Common myeloid progenitor, CD34-positive (primary cell): Measurements from ENCODE around the gene TLN1.

ENCODE experiments used
- CTCF ChIA-PET: fragments of 350-600 bp; sonication (Branson Sonifier 250); formaldehyde crosslinking; loops from one replicate; lab custom pipeline; 2021; ENCODE audit warnings: antibody characterized with exemption; lab: Charles Lee
- POLR2A ChIA-PET: fragments of 350-600 bp; sonication (Branson Sonifier 250); formaldehyde crosslinking; loops from one replicate; lab custom pipeline; 2021; ENCODE audit warnings: antibody characterized with exemption; lab: Charles Lee
- DNase-seq, 3 donors: peaks; one replicate each; pipeline versions ENCODE4 v3.0.0 to v3.0.0-alpha.2; 2013
- H3K27ac ChIP-seq, 2 experiments: 1 replicate in 1 of 2; 2 replicates in 1 of 2; pipeline ENCODE4 v1.7.0; 2013; ENCODE audit warnings: inconsistent platforms in 2 of 2, low read length in 2 of 2, mild to moderate bottlenecking in 2 of 2, low read depth in 1 of 2, moderate library complexity in 1 of 2; ENCODE audit not compliant: severe bottlenecking in 2 of 2, insufficient read depth in 1 of 2, poor library complexity in 1 of 2
- H3K27me3 ChIP-seq, 5 experiments: replicated peaks in 2 of 5; 1 replicate in 3 of 5; 2 replicates in 2 of 5; pipeline versions ENCODE4 v1.6.1 to v1.7.0; 2013; ENCODE audit warnings: low read length in 4 of 5, mild to moderate bottlenecking in 2 of 5, moderate library complexity in 2 of 5, inconsistent platforms in 1 of 5; ENCODE audit not compliant: insufficient read depth in 5 of 5, control insufficient read depth in 4 of 5
- H3K36me3 ChIP-seq, 4 experiments: 1 replicate in 2 of 4; 2 replicates in 2 of 4; pipeline versions ENCODE4 v1.6.1 to v1.7.0; 2013; ENCODE audit warnings: low read length in 3 of 4, control low read depth in 1 of 4, mild to moderate bottlenecking in 1 of 4; ENCODE audit not compliant: control insufficient read depth in 4 of 4, insufficient read depth in 4 of 4
- H3K4me1 ChIP-seq, 4 experiments: 1 replicate in 3 of 4; 2 replicates in 1 of 4; pipeline versions ENCODE4 v1.6.1 to v1.7.1; 2013; ENCODE audit warnings: low read length in 3 of 4, mild to moderate bottlenecking in 3 of 4, control low read depth in 1 of 4, inconsistent platforms in 1 of 4, moderate library complexity in 1 of 4; ENCODE audit not compliant: control insufficient read depth in 4 of 4, insufficient read depth in 4 of 4; ENCODE audit errors: control extremely low read depth in 1 of 4
- H3K4me3 ChIP-seq, 7 experiments: 1 replicate in 4 of 7; 2 replicates in 3 of 7; pipeline versions ENCODE4 v1.5.1 to v1.7.0; 2013; ENCODE audit warnings: mild to moderate bottlenecking in 7 of 7, low read length in 6 of 7, moderate library complexity in 6 of 7, inconsistent platforms in 2 of 7, low read depth in 2 of 7, control low read depth in 1 of 7; ENCODE audit not compliant: insufficient read depth in 4 of 7, control insufficient read depth in 1 of 7; ENCODE audit errors: extremely low read depth in 1 of 7
- H3K9me3 ChIP-seq, 5 experiments: 1 replicate in 4 of 5; 2 replicates in 1 of 5; pipeline versions ENCODE4 v1.6.1 to v1.7.1; 2013; ENCODE audit warnings: low read length in 4 of 5, mild to moderate bottlenecking in 2 of 5, inconsistent platforms in 1 of 5, low read depth in 1 of 5, moderate library complexity in 1 of 5; ENCODE audit not compliant: control insufficient read depth in 4 of 5, insufficient read depth in 2 of 5; ENCODE audit errors: control extremely low read depth in 1 of 5
- WGBS: methylation state at CpG from one replicate; pipeline ENCODE4 v1.1.5; 2013; ENCODE audit not compliant: insufficient coverage; 5-methylcytosine and 5-hydroxymethylcytosine counted together

The TLN1 gene

DNA sequence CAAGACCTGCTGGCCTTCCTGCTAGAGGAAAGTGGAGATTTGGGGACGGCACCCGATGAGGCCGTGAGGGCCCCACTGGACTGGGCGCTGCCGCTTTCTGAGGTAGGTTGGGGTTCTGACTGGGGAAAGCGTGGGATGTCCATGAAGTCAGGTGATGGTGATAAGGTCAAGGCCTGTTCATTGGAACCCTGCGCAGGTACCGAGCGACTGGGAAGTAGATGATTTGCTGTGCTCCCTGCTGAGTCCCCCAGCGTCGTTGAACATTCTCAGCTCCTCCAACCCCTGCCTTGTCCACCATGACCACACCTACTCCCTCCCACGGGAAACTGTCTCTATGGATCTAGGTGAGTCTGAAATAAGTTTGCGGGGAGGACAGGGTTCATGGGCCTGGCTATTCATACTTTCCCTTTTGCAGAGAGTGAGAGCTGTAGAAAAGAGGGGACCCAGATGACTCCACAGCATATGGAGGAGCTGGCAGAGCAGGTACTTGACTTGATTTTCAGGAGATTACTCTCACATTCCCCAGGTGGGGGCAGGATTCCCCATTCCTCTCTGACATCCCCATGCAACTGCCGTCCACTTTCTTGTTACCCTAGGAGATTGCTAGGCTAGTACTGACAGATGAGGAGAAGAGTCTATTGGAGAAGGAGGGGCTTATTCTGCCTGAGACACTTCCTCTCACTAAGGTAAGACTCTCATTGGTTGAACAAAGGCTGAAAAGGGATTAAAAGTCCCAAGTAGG is 976 bp upstream of the TLN1 start:
- no peaks in the 10 kb centered on the region for H3K9me3 ChIP-seq
- peak overlapping the region; percentile 50 to 97 (median 86) for H3K4me3 ChIP-seq
- ChIA-PET CTCF (interaction anchor here (0.9 to 11.2 kb wide), 16 partner anchors 10 to 178 kb away, joined by 3 to 190 read pairs (median 6); partner anchors contain the start of genes CCDC107, FAM221B, GBA2 and HINT2), POLR2A (interaction anchor here (1.3 to 3.6 kb wide), 7 partner anchors 11 to 100 kb away, joined by 3 to 10 read pairs (median 4); partner anchors contain the start of gene SPAG8)
- DNase-seq = peak; percentile 51 to 61 (median 58)
- no peaks in the 10 kb centered on the region for H3K27me3 ChIP-seq
- H3K4me1 ChIP-seq = peaks cover 37 to 54% (median 53%) of the 10 kb centered on the region in 4 experiments
- 0% methylated on average over 3 of the region's 14 CpGs for WGBS
- H3K36me3 ChIP-seq = peaks cover 10 to 36% (median 20%) of the 10 kb centered on the region in 4 experiments
- peak overlapping the region; percentile 59 to 94 for H3K27ac ChIP-seq

DNA sequence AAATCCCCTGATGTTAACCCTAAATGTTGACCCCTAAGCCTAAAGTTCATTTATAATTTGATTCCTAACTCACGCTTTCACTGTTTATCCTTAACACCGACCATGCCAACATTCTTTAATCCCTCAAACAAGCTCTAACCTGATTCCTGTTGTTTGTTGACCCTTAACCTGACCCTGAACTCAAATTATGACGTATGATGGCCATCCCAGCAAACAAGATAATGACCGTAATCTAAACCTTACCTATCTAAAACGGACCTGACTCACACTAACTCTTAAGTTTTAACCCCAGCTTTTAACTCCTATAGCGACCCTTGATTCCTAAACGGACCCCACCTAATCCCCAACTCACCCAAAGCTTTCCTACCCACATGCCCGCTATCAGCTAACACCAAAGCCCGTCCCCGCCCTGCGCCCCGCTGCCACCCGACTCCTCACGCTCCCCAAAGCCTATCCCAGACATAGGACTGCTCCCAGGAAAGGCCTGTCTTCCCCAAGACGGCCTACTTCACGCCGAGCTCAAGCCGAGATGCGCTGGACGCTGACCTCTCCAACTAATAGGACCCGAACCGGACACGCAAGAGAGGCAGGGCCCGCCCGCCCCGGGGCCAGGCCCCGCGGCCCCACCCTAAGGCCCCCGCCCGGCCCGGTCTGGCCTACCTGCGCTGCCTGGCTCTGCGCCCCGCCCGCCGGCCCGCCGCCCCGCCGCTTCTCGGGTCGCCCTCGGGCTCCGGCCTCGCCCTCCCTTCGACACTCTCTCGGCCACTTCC is 395 bp downstream of the TLN1 start:
- Histone ChIP-seq H3K36me3 (peaks cover 2 to 23% (median 10%) of the 10 kb centered on the region in 4 experiments), H3K4me1 (peaks cover 43 to 68% (median 66%) of the 10 kb centered on the region in 4 experiments), H3K27ac (peak overlapping the region; percentile 78 to 94), H3K4me3 (peak overlapping the region; percentile 50 to 97 (median 86)), H3K9me3 (no peaks in the 10 kb centered on the region), H3K27me3 (no peaks in the 10 kb centered on the region)
- DNase-seq = peak in 1 of 3 donors; percentile 30
- POLR2A ChIA-PET = interaction anchor here (0.8 to 3.6 kb wide), 9 partner anchors 12 to 114 kb away, joined by 3 to 10 read pairs (median 4); partner anchors contain the start of gene SPAG8
- CTCF ChIA-PET = interaction anchor here (0.7 to 11.2 kb wide), 21 partner anchors 8 to 128 kb away, joined by 3 to 190 read pairs (median 5); partner anchors contain the start of genes CCDC107, GBA2, HINT2 and RGP1
- WGBS = under 1% methylated on average over 30 of the region's 47 CpGs

DNA sequence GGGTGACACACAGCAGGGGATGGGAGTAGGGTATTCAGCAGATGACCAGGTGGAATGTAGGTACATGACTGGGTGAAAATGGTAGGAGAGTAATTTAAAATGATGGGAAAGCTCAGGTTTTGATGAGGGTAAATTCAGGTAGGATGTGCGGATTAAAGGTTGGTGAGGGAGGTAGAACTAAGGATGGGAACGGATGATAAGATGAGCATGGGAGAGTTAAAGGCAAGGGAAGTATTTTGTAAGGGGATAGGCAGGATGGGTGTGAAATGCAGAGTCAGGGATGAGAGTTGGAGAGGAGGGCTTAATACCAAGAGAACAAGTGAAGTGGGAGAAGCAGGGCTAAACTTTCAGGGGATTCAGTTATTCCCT is 1.5 kb downstream of the TLN1 start:
- H3K27me3 ChIP-seq = no peaks in the 10 kb centered on the region
- ChIA-PET POLR2A (interaction anchor here (3.6 kb wide), 1 partner anchor 18 kb away, joined by 10 read pairs; no protein-coding TSS in a partner anchor), CTCF (interaction anchor here (0.8 to 11.2 kb wide), 14 partner anchors 9 to 127 kb away, joined by 3 to 190 read pairs (median 4); partner anchors contain the start of genes CCDC107, GBA2, RGP1 and RMRP)
- peak overlapping the region in 6 of 7 experiments; percentile 73 to 97 (median 88) for H3K4me3 ChIP-seq
- no peak for DNase-seq
- H3K9me3 ChIP-seq = no peaks in the 10 kb centered on the region
- peaks cover 44 to 75% (median 70%) of the 10 kb centered on the region in 4 experiments for H3K4me1 ChIP-seq
- H3K27ac ChIP-seq = peak overlapping the region in 1 of 2 experiments; percentile 94
- 86% methylated on average over 2 of the region's 2 CpGs for WGBS
- H3K36me3 ChIP-seq = peaks cover 3 to 13% (median 4%) of the 10 kb centered on the region in 4 experiments

GRCh38 chr9:35729700-35730485 is 2.1 kb downstream of the TLN1 start:
- Histone ChIP-seq H3K9me3 (no peaks in the 10 kb centered on the region), H3K36me3 (peaks cover 3 to 14% (median 8%) of the 10 kb centered on the region in 4 experiments), H3K4me1 (peaks cover 44 to 75% (median 70%) of the 10 kb centered on the region in 4 experiments), H3K27me3 (no peaks in the 10 kb centered on the region), H3K4me3 (peak overlapping the region in 6 of 7 experiments; percentile 73 to 97 (median 88)), H3K27ac (peak overlapping the region in 1 of 2 experiments; percentile 94)
- ChIA-PET POLR2A (interaction anchor here (3.6 kb wide), 1 partner anchor 18 kb away, joined by 10 read pairs; no protein-coding TSS in a partner anchor), CTCF (interaction anchor here (0.8 to 11.2 kb wide), 18 partner anchors 9 to 126 kb away, joined by 3 to 190 read pairs (median 4); partner anchors contain the start of genes CCDC107, GBA2, RGP1 and RMRP)
- 3% methylated on average over 5 of the region's 6 CpGs for WGBS
- DNase-seq = peak; percentile 50 to 66 (median 61)

GRCh38 chr9:35729101-35729500 is 2.9 kb downstream of the TLN1 start:
- DNase-seq = no peak
- Histone ChIP-seq H3K27me3 (no peaks in the 10 kb centered on the region), H3K9me3 (no peaks in the 10 kb centered on the region), H3K27ac (peak overlapping the region in 1 of 2 experiments; percentile 94), H3K4me1 (peaks cover 44 to 72% (median 70%) of the 10 kb centered on the region in 4 experiments), H3K36me3 (peaks cover 3 to 16% (median 15%) of the 10 kb centered on the region in 4 experiments), H3K4me3 (peak overlapping the region in 6 of 7 experiments; percentile 27 to 97 (median 74))
- ChIA-PET CTCF (interaction anchor here (0.9 to 11.2 kb wide), 19 partner anchors 8 to 153 kb away, joined by 3 to 190 read pairs (median 4); partner anchors contain the start of genes CCDC107, GBA2, RGP1 and RMRP), POLR2A (no interaction called here)
- 96% methylated on average over 2 of the region's 3 CpGs for WGBS
